SHP77 (cell line): Measurements from ENCODE around the gene EIF4E3.

Experiments used
- DNase-seq, 2 experiments: peaks; one replicate each; lab custom pipeline; 2025; lab: John Stamatoyannopoulos, UW

EIF4E3 gene

DNA sequence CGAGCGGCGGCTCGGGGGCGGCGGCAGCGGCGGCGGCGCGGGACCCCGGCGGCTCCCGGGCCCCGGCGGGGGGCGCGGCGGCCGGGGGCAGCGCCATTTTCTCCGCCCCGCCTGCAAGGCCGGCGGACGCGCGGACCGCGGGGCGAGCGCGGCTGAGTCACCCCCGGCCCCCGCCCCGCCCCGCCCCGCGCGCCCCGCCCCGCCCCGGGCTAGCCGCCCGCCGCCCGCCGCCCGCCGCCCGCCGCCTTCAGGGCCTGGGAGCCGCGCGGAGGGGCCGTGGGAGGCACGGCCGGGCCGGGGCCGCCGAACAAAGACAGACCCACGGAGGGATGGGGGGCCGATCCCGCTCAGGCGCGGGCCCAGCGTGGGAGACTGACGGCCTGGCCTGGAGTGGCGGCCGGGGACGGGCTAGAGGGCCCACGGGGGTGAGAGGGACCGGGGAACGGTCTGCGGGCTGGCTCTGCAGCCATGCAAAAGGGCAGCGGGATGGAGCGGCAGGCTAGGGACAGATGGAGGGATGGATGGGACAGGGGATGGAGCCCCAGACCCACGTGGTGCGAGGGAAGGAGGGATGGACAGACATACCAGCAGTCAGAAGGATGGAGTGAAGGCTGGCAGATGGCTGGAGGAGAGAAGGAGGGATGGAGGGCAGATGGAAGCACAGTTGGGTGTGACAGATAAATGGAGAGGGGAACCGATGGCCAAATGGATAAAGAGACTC, at the start of gene EIF4E3:
EIF4E3 (minus strand) TSS at position 132 of the 721 bp plus-strand sequence; CDS start at position 97, 35 bp downstream.
- peak in 1 of 2 experiments; percentile 11 for DNase-seq

DNA sequence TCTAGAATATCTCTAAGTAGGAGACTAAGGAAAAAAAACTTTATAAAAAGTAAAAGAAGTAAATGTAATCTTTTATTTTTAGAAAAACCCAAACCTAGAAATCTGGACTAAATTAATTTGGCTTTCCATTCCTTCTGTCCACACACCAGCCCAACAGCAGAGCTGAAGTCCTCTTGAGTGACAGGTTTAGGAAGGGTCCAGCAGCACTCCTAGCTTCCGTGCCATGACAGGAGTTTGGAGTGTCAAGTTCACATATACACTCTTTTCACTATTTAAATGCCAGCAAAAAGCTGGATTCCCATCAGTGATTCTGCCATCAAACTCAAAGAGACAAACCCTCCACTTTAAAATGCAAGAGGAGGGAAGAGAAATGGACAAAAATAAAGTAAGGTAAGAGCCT, 46.7 kb upstream of the EIF4E3 start:
- no peak for DNase-seq

GRCh38 chr3:71771126-71771525, 45.9 kb upstream of the EIF4E3 start:
- no peak for DNase-seq

- DNase-seq: no peak
These were observed 38.2 kb upstream of the EIF4E3 start for GRCh38 chr3:71763426-71763825.

DNA sequence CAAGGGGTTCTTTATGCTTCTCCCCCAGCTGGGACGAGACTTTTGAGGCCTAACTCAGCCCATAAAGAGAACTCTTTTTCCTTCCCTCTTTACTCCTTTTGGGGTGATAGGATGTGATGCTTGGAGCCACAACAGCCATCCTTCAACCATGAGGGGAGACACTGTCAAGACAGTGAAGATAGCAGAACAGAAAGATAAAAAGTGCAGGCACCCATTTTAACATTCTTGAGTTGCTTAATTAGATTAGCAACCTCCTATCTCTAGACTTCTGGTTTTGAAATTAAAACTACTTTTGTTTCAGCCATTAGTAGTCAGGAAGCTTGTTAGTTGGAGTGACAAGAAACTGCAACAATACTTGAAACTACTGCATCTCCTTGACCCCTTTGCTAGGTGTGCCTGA, 34.9 kb upstream of the EIF4E3 start:
- DNase-seq: no peak

DNA sequence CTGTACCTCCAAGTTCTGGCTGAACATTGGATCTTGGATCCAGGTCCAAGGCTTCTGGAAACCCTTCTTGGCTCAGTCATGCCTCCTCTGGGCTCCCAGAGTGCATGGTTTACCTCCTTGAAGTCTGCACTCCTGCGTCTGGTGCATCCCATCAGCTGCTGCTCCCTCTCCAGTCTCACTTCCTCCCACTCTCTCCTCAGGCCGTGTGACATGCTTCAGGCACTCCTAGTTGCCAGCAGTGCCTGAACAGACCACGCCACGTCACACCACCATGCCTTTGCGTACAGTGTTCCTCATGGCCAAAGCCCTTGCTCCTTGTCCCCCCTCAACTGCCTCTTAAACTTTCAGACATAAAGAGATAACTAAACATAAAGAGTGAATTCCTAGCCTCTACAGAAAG, 34.2 kb upstream of the EIF4E3 start:
- no peak for DNase-seq

GRCh38 chr3:71758091-71758490, 32.9 kb upstream of the EIF4E3 start:
- DNase-seq: no peak

DNA sequence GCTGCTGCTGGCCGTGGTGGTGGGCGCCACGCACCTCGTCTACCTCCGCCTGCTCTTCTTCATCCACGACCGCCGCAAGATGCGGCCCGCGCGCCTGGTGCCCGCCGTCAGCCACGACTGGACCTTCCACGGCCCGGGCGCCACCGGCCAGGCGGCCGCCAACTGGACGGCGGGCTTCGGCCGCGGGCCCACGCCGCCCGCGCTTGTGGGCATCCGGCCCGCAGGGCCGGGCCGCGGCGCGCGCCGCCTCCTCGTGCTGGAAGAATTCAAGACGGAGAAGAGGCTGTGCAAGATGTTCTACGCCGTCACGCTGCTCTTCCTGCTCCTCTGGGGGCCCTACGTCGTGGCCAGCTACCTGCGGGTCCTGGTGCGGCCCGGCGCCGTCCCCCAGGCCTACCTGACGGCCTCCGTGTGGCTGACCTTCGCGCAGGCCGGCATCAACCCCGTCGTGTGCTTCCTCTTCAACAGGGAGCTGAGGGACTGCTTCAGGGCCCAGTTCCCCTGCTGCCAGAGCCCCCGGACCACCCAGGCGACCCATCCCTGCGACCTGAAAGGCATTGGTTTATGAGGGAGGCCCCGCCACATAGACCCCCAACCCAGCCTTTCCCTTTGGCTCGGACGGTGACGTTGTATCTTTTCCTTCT, 29.5 kb upstream of the EIF4E3 start:
- no peak for DNase-seq

DNA sequence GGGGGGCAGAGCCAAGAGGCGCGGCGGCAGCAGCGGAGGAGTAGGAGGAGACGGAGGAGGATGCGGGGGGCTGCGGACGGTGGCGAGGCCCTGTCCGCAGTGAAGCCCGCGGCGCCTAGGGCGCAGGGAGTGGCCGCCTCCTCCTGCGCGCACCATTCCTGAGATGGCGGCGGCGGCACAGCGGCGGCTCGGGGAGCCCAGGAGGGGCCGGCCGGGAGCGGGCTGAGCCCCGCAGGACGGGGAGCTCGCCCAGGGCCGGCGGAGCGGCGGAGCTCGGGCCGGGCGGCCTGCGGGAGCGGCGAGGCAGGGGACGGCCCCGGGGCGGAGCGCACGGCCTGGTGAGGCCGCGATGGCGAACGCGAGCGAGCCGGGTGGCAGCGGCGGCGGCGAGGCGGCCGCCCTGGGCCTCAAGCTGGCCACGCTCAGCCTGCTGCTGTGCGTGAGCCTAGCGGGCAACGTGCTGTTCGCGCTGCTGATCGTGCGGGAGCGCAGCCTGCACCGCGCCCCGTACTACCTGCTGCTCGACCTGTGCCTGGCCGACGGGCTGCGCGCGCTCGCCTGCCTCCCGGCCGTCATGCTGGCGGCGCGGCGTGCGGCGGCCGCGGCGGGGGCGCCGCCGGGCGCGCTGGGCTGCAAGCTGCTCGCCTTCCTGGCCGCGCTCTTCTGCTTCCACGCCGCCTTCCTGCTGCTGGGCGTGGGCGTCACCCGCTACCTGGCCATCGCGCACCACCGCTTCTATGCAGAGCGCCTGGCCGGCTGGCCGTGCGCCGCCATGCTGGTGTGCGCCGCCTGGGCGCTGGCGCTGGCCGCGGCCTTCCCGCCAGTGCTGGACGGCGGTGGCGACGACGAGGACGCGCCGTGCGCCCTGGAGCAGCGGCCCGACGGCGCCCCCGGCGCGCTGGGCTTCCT, 28.8 kb upstream of the EIF4E3 start, which contains the start of gene GPR27:
GPR27 (plus strand) TSS at position 155 of the 909 bp plus-strand sequence; CDS start at position 350, 195 bp downstream.
- DNase-seq: no peak

DNA sequence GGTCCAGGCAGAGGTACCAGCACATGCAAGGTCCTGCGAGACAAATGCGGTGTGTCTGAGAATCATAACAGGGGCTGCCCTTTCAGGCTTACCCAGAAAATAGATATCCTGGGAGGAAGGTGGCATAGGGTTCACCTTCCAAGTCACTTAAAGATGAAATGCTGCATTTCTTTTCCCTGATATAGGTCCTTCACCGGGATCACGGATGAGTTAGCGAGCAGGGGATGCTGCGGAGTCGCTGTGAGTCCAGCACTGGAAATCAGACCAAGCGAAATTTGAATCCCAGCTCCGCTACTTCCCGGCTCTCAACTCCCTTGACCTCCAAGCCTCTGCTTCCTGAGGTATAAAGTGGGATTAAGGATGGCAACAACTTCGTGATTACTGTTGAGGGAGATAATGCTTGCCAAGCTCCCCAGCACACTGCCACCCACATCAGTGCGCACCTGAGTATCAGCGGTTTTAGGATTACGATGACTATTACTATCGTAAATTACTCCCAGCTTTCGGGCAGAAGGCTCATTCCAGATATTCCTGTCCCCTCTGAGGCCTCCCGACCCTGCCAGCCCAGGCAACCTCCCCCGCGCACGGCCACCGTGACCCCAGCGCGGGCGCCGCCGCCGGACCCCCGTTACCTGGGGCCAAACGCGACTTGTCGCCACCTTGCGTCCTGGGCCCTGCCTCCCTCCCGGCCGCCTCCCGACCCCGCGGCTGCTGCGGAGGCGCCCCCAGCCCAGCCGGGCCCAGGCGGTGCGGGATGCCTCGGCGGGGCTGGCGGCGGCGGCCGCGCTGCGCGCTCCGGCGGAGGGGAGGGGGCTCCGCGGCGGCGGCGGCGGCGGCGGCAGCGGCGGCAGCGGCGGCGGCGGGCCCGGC, 27.9 kb upstream of the EIF4E3 start:
- DNase-seq: no peak

DNA sequence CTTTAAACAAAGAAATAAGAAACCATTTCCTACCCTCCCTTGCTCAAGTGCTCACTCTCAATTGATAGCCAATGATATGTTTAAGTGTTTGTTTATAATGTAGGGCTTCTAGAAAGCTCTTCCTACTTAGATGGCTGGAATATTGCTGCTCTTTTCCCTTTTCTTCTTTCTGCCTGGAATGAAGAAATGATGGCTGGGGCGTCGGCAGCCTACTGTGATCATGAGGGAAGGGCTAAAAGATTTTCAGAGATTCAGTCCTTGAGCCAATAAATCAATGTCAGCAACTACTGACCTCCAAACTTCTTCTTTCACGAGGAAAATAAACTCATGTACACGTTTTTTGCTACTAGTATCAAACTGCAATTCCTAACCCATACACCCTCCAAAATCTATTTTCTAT, 26.4 kb upstream of the EIF4E3 start:
- no peak for DNase-seq

DNA sequence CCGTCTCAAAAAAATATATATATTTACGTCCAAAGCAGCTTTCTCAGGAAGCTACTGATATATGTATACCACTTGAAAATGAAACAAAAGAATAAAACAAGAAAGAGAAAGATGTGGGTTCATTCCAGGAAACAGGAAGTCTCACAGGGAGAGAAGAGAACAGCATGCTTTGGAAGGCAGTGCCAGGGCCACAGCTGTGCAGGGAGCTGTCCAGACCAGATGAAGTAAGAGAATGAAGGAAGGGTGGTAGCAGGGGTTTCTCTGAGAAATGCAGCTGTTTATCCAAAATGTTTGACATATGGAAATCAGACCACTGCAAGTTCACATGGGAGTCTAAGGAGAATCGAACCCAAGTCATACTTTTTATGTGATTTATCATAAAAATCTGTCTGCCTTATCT, 19.5 kb upstream of the EIF4E3 start:
- DNase-seq: no peak

DNA sequence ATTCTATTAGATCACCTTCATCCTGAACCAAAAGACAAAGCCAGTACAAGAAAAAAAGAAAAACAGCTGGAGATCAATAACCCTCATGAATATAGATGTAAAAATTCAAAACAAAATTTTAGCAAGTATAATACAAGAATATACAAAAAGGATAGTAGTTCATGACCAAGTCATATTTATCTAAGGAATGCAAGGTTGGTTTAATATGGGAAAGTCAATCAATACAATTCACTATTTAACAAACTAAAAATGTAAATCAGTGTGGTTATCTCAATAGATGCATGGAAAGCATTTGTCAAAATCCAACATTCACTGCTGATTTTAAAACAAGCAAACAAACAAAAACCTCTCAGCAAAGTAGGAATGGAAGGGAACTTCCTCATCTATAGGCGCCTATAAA, 17.4 kb upstream of the EIF4E3 start:
- DNase-seq: no peak

GRCh38 chr3:71734881-71735280, 9.7 kb upstream of the EIF4E3 start:
- DNase-seq: no peak

GRCh38 chr3:71733319-71733718, 8.1 kb upstream of the EIF4E3 start:
- DNase-seq: no peak

- DNase-seq: no peak
These were observed 7.4 kb upstream of the EIF4E3 start for GRCh38 chr3:71732637-71733036.

DNA sequence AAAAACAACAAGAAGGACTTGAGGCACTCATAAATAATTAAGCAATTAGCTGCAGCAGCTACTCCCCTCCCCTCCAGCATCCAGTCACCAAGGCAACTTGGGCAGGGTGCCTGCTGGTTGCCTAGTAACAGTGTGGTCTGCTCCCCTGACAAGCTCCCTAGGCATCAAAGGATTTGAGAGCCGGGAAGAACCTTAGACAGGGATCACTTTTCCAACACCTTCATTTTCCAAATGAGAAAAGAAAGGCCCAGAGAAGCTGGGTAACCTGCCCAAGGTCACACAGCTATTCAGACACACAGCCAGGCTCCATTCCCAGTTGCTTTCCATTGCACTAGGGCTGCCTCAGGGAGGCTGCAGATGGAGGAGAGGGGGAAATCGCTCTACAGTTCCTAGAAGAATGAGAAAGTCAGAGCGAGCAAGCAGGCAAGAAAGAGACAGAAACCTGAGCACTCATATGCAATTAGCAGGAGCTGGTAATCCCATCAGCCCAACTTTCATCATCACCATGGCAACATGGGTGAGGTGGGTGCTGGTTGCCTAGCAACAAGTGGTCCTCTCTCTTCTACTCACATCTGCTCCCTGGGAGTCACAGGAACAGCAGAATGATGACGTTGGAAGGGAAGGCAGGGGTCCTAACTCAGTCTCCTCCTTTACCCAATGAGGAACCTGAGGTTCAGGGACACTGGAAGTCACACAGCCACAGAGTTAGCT, 3.6 kb upstream of the EIF4E3 start:
- DNase-seq: peak in 1 of 2 experiments; percentile 0

GRCh38 chr3:71726146-71726545, 944 bp upstream of the EIF4E3 start:
- no peak for DNase-seq

DNA sequence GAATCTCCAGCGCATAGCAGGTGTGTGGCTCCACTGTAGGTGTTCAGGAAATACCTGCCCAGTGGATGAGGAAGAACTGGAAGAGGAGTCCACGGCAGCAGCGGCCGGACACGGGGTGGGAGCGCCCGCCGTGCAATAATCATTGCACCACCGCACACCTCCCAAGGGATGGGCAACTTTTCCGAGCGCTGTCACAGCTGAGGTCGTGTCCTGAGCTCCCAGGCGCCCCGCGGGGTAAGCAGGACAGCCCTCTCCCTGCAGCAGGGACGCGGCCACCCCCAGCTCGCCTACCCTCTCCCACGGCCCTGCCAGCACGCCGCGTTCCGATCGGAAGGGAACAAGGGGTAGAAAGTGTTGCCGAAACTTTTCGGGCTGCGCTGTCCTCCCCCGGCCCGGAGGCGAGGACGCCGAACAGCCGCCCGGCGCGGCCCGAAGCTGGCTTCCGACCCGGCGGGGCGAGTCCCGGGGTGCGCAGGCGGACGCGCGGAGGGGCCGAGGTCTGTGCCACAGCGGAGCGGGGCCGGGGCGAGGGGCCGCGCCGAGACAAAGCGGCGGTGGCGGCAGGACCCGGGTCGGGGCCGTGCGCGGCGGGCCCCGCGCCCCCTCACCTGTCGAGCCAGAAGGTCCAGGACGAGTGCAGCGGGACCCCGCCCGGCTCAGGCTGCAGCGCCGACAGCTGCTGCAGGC, 475 bp downstream of the EIF4E3 start:
- DNase-seq: peak in 1 of 2 experiments; percentile 7

- DNase-seq: no peak
These were observed 1.1 kb downstream of the EIF4E3 start for GRCh38 chr3:71724171-71724453.
